Testis (tissue), 2 donors: ENCODE measurements around the gene OBSCN.

Experiments
- CTCF ChIP-seq, 3 experiments: fragments of 450-650 bp in 2 of 3; fragments of 200-600 bp in 1 of 3; sonication (generic) in 1 of 3; IDR thresholded peaks; one replicate each; pipeline ENCODE4 v1.5.1; 2016 to 2019; ENCODE audit warnings: antibody characterized with exemption in 3 of 3, mild to moderate bottlenecking in 2 of 3, moderate library complexity in 1 of 3
- POLR2A ChIP-seq: fragments of 450-650 bp; IDR thresholded peaks from one replicate; pipeline ENCODE4 v1.6.1; 2017; ENCODE audit warnings: antibody characterized with exemption, mild to moderate bottlenecking, moderate library complexity

- TF ChIP-seq CTCF (IDR thresholded peaks at IDR 0.05) (no peak), POLR2A (no peak)
These were observed 12.3 kb downstream of the OBSCN start for GRCh38 chr1:228219962-228220780.
